Medulla oblongata (tissue), 1 donor: Measurements from ENCODE around the gene NRG2.
A peak's percentile ranks its signal among the peaks of the same experiment; 100 is the strongest.

Experiments
- DNase-seq: peaks from one replicate; pipeline ENCODE4 v3.0.0-alpha.2; 2015; ENCODE audit errors: extremely low spot score

NRG2 gene

DNA sequence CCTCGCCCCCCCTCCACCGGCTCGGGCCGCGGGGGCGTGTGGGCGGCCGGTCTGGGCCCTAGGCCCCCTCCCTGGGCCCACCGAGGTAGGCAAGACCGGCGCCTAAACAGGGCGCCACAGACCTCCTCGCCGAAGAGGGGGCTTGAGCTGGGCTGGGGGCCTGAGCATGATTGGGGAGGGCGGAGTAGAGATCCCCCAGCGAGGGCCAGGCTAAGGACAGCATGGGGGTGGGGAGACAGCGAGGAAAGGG, 138.6 kb downstream of the NRG2 start:
- no peak for DNase-seq

DNA sequence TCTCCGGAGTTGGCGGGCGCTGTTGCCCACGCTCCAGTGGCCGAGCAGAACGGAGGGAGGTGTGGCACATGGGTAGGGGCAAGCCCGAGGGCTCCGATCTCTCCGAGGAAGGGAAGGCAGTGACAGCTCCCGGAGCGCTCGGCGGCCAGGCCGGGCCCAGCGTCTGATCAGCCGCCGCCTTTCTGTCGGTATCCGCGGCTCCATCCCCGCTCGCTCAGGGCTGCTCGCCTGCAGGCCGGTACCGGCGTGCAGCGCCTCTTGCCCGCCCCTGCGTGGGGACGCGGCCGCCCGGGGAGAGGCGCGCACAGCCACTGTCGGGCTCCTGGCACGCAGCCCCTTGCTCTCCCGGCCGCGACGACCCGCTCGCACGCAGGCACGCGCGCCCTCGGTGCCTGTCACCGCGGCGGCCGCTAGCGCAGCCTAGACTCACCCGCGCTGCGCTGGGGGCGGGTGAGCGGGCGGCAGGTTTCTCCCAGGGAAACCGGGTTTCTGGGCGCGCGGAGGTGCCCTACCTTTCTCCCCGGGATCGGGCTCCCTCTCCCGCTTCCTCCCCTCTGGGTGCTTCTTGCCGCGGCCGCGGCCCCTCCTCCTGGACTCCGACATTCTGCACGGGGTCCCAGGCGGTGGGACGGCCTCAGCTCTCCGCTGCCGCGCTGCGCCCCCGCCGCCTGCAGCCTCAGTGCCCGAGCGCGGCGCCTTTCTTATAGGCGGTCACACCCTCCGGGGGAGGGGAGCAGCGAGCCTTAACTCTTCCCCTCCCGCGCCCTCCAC, 139.1 kb downstream of the NRG2 start:
- DNase-seq = peak; percentile 49

DNA sequence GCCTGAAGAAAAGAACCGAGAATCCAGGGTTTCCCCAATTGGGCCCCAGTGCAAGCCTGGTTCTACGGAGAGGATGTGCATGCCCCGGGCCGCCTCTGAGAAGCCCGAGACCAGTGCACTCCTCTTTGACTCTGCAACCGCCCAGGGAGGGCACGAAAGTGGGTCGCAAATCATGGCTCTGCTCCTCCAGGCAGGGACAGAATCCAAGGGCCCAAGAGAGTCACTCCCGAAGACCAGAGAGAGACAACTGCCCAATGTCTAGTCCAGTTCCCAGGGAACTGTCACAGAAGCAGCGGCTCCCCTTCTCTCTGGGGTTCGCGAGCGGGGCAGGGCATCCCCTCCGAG, 139.7 kb downstream of the NRG2 start:
- DNase-seq = peak; percentile 21

DNA sequence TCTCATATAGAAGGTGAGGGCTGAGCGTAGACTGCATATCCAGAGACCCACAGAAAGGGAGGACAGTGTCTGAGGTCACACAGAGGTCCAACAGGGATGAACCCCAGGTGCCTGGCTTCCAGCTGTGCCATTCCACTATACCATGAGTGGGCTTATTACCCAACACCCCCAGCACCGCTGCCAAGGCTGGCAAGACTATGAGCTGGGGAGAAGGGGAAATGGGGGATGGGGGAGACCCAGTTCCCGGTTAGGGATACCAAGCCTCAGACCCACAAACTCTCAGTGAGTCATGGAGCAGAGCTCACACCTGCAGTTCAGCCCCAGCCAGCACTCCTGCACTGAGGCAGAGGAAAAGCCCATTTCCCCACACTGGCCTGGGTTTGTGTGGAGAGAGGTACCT, 141.1 kb downstream of the NRG2 start:
- DNase-seq = no peak

DNA sequence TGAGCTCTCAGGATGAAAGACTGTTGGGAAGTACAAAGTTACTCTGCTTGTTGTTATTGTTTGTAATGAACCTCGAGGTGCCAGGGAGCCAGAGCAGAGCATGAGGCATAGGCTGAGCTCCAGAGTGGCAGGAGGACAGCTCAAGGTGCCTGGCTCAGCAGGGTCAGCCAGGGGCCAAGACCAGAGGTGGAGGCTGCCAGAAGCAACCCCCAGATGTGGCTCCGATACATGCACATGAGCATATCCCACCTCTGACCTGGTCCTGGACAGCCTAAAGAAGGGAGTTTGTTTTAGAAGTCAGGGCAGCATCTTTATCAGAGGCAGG, 141.9 kb downstream of the NRG2 start:
- DNase-seq = no peak

DNA sequence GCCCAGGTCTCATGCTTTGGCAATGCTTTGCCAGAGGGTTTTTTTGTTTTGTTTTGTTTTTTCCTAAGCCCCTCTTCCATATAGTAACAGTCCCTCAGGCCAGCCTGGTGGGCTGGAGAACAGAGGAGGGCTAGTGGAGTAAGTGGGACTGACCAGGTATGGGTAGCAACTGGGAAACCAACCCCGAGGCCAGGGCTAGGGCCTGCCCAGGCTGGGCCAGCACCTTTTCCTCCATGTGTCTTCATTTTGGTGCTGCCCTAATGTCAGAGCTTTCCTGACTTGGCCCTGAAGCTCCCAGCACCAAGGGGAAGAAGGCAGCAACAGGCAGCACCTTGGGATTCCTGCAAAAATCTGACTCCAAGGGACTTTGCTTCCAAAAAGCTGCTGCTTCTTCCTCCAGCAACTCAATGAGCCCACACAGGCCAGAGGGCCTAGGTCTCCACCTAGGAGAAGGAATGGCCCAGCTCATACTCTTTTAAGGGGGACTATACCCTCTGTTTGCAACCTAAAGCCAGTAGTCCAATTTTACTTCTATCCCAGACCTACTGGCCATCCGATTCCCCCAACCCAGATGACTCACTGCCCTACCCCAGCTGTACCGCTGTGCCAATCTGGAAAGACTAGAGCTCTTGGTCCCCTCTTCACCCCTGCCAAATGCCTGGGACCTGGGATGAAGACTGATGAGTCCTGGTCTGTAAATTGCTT, 142.4 kb downstream of the NRG2 start:
- DNase-seq = no peak

DNA sequence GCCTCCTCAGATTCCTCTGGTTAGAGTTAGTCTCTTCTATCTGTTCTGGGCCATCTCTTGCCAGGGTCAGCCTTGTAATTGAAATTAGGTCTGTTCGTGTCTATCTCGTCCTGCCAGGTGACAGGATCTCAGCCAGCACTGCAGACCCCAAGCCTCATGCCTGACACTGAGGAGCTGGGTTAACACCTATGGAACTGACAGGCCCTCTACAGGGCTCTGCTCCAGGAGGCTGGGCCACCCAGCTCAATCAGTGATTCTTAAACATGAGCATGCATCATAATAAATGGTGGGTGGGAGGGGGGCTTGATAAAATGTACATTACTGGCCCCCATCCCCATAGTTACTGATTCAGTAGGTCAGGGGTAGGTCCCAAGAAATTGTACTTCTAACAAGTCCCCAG, 144.1 kb downstream of the NRG2 start:
- no peak for DNase-seq

DNA sequence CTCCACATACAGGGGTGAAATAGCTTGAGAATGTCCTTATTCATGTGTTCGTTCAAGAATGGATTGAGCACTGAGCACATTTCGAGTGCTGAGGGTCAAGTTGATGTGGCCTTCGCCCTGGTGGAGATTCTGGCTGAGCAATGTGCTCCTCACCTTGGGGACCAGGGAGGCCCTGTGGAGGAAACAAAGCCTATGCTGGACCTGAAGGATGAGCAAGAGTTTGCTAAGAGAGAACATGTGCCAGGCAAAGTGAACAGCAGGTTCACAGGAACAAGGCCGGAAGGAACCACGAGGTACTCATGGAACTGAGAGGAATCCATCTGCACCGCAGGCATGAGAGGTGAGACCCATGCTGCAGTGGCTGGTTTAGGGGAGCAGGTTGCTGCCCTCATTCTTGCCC, 145.1 kb downstream of the NRG2 start:
- DNase-seq = no peak

DNA sequence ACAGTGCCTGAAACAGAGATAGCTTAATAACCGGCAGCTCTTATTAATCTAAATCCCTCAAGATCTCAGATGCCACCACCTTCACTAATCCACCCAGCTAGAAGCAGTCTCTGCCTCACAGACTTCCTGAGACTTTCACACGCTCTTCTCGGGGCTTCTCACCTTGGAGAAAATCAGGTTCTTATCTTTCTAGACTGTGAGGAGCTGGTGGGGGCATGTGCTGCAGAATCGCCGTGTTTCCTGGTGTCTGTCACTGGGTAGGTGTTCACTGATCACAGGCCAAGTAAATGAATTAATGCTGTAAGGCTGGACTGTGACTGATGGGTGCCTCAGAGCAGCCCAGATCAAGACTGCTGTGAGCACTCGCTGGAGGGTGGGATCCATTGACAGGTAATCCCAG, 145.8 kb downstream of the NRG2 start:
- no peak for DNase-seq

DNA sequence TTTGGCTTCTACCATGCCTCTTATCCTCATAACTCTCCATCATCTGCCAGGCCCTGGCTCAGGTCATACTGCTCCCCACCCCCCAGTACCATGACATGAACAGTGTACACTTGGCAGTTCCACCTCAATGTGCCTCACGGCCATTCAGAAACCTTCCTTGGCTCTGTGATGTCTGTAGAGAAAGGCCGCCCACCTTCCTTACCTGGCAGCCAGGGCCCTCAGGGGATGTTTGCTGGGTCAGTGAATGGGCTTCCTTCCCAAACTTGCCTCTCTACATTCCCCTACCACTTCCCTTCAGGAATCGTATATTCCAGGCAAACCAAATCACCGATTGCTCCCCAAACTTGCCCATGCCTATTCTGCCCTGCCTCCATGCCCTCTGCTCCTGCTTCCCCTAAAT, 146.4 kb downstream of the NRG2 start:
- no peak for DNase-seq

DNA sequence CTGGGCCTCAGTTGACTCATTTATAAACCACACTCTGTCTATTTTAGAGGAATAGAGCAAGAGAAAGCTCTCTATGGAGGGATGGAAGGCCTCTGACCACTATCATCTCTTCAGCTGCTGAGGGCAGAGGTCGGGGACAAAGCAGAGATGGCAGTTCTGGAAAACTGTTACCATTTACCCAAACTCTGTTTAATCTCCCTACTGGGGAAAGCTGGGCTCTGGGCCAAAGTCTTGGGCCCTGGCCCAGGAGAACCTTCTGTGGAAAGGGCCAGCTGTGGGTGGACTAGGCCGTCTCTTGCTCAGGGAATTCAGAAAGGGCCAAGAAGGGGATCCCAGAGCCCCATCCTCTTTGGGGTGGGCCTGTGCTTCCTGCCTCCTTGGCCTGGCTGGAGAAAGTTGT, 147.5 kb downstream of the NRG2 start:
- DNase-seq = peak; percentile 55

DNA sequence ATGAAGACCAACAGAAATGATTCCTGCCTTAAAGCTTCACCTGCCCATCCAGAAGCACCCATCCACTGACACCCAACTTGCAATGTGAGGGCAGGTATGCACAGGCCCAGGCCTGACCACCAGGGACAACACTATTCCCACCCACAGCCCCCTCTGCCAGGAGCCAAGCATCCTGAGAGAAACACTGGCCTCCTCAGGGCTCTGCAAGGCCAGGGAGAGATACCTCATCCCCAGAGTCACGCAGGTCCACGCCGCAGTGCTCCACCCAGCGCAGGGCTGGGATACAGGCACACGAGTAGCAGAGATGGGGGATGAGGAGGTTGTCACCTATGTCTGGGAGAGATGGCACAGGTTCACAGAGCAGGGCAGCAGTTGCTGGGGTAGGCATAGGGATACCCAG, 148.1 kb downstream of the NRG2 start:
- DNase-seq = no peak

DNA sequence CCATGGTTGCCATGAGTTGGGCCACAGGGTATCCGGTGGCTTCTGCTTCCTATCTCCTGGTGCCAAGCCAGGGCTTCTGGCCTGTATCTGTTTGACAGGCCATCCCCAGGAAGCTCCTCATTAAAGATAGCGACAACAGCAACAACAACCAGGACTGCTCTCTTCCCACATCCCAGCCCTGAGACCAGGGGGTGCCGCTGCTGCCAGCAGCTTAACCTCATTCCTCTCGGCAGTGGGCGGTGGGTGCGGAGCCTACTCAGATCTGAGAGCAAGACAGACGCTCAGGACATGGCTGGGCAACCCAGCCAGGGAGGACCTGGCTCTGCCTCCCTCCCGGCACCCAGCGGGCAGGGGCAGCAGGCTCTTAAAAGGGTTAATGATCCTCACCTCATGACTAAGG, 149.2 kb downstream of the NRG2 start:
- DNase-seq = no peak

DNA sequence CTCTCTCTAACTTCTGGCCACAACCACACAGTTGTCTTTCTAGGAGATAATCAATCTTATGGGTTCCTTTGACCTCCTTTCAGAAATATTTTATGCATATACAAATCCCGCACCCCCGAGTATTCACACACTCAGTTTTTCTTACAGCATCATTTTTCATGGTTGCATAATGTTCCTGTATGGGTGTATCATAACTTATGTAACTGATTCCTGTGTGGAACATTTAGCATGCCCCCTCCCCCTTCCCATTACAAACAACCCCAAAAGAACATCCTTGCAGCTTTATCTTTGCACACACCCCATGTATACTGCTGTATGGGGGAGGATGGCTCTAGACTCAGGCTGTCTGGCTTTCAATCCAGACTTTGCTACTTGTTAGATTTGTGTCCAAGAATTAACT, 153.7 kb downstream of the NRG2 start:
- no peak for DNase-seq

DNA sequence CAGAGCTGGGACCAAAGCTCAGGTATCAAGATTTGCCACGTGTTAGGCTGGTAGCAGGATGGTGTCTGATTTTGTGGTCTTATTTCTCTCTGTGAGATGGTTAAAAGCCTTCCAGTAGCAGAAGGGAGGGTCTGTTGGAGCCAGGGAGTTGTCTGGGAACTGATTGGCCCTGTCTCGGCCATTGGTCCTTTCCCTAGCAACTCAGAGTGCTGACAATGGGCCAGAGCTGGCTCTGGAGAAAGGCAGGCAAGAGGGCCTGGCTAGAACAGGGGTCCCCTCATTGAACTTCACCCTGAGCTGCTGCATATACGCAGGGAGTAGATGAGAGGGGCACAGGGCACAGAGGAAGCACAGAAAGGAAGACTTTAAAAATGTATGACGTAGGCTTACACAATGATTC, 154.7 kb downstream of the NRG2 start:
- peak; percentile 32 for DNase-seq

DNA sequence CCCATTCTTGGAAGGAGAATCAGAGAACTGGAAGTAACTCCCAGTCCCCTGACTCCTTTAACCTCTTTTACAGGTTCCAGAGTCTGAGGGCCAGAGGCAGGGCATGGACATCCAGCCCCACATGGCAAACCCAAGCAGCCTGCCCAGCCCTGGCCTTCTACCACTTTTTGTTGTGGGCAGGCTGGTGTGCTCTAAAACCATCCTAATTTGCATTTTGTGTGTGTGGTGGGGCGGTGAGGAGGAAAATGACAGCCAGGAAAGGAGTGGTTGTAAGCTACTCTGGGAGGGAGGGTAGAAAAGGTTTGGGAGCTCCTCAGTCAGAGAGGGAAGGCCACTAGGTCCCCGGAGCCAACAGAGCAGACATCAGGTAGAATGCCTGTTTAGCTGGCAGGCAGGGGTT, 156.9 kb downstream of the NRG2 start:
- DNase-seq = peak; percentile 48

DNA sequence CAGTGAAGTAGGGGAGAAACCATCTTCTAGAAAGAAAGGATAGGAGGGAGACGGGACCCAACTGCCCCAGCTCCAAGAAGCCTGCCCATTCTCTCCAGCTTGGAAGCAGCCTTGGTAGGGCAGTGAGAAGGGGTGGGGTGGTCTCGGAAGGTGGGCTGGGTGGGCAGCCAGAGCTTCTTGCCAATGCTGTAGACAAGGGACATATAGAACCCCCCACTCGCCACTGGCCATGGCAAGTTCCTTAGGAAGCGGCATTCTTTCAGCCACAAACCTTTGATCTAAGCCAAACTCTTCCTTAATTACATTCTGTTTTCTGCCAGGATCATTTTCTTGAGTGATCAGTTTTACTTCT, 157.3 kb downstream of the NRG2 start:
- DNase-seq = no peak

DNA sequence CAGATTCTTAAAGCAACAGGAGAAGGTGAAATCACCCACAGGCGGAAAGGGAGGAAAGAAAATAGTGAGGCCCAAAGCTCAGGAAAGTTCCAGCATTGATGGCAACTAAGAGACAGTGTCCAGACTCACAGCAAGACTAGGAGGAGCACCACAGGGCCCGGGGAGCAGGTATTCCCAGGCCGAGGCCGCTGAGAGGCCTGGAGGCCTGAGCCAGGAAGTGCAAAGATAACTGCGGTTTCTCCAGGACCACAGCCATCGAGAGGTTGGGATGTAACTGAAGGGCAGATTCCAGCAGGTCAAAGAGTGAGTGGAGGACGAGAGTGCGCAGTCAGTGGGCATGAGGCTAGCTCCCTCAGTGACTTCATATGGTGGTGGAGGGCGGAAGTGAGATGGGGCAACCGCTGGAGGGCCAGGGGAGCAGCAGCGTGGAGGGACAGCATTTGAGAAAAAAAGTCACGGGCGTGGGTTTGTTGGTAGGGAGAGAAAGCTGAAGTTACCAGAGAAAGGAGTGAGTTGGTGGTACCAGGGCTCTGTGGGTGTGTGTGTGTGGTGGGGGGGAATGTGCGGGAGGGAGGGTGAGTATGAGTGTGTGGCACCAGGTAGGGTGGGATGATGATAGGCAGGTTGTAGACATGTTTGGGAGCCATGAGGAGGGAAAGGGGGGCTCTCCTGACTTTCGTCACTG, 157.8 kb downstream of the NRG2 start:
- DNase-seq = no peak

DNA sequence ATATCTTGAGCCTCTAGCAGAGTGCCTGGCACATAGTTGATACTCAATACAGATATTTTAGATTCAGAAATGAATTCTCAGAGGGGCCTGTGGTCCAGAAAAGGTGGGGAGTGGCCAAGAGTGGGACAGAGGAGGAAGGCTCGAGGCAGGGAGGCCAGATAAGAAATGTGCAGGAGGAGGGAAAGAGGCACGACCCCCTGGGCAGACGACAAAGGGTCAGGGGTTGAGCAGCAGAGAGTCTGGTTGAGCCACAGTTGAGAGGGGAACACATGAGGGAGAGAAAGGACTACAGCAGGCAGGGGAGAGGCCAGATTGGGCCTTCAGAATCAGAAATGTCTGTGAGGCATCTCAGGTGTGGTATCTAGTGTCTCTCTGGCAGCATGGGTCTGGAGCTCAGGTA, 158.4 kb downstream of the NRG2 start:
- no peak for DNase-seq

DNA sequence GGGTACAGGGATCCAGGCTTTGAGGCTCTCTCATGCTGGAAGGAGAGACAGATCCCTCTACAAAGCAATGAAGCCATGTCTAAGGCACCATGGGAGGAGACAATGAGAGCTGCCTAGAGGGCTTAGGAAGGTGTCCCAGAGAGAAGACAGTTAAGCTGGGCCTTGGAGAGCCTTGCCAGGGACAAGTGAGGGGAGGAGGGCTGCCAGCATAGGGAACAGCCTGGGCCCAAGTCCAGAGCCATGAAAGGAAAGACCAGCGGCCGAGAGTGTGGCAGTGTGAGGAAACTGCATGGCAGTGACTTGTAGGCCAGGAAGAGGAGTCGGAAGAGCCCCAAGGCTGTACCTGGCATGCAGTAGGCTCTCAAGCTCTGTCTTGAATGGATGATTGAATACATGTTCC, 159.0 kb downstream of the NRG2 start:
- DNase-seq = peak; percentile 45

DNA sequence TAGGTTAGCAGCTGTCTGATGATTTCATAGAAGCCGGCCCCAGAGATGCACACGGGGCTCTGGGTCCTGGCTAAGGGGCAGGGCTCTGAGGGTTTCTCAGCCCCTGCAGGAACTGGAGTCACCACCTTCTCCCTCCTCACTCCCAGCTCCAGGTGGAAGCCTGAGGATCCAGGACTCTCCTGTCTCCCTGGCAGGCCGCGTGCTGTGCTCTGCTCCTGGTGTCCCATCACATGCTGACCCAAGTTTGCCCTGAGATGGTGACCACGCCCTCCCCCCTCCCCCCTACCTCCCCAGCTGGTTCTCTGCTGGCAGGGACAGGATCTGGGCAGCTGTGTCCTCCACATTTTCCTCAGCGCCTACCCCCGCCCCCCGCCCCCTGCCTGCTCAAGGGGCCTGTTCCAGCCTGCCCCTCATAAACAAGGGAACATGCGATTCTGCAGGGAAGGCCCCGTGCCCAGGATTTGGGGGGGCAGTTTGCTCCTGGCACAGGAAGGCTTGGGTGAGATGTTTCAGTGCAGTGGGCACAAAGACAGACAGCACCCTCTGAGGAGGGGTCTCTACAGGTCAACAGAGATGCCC, 160.0 kb downstream of the NRG2 start:
- no peak for DNase-seq

DNA sequence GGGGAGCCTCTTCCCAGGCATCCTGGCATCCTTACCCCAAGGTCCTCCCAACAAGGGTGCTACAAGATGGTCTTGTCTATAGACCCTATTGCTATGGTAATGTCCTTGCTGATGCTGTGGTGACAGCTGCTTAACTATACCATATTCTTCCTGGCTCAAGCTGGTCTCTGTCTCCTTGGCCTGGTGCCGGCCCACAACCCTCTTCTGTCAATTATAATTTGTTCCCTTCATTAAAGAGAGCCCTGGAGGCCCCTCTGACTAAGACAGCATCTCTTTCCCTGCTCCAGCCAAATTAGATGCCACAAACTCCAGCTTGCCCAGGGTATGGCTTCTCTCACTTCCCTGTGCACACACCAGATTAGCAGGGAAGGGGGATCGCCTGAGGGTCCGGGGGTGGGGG, 160.8 kb downstream of the NRG2 start:
- DNase-seq = no peak

DNA sequence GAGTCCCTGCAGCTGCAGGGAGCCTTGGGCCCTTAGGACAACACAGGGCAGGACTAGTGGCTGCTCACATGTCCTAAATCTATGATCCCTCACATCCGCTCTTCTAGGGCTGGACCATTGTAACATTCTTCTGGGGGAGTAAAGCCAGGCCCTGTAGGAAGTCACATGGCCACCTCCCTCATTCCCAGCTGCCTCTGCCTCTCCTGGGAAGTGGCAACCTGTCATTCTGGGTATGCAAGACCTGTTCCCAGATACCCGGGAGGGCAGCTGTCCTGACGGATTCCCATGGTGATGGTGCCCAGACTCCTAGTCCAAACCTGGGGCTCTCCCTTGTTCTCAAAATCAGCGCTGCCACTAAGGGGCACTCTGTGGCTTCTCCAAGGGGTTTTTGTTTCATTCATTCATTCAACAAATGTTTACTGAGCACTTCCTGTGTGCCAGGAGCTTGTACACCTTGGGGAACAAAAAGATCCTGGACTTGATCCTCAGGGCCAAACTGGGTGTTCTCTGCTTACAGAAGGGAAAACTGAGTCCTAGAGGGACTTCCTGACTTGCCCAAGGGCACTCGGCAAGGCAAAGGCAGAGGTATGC, 161.9 kb downstream of the NRG2 start:
- no peak for DNase-seq
